NCI-H524 treated with DMSO at 0.1 percent for 48 hours (cell line): Measurements from ENCODE around the gene DLEC1.

Experiments
- DNase-seq: peaks from one replicate; lab custom pipeline; 2025; lab: John Stamatoyannopoulos, UW

Gene DLEC1

DNA sequence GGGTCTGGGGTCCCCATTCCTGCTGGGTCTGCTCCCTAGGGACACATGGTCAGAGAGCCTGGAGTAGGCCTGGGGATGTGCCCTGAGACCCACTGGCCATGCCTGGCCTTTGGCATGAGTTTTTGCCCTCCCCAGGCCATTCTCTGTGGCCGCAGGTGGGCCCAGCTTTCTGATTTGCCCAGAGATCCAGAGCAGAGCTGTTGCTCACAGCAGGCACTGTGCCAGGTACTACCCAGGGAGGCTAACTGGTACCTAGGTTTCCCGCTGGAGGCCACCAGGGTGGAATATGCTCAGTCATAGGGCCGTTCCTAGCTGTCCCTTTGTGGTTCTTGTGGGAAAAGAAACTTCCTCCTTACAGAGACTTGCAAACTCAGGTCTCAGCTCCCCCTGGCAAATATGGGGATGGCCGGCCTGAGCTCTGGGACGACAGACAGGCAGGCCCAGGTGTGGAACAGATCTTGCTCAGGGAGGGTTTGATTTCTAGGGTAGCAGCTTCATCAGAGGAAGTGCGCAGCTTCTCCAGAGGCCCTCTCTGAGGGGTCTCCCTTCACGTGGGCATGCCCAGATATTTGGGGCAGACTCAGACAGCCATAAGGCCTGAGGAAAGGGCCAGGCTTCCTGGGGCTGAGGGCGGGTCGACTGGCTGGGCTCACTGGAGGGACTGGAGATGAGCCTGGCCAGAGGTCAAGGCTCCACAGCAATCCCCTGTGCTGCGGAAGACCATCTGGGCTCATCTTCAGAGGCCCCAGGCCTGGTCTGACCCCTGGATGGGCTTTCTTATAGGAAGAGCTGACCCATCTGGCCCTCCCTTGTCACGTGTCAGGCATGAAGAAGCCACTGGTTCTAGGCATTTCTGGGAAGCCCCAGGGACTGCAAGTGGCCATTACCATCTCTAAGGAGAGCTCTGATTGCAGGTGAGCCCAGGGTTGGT lies 69.9 kb downstream of the DLEC1 start:
- no peak for DNase-seq

DNA sequence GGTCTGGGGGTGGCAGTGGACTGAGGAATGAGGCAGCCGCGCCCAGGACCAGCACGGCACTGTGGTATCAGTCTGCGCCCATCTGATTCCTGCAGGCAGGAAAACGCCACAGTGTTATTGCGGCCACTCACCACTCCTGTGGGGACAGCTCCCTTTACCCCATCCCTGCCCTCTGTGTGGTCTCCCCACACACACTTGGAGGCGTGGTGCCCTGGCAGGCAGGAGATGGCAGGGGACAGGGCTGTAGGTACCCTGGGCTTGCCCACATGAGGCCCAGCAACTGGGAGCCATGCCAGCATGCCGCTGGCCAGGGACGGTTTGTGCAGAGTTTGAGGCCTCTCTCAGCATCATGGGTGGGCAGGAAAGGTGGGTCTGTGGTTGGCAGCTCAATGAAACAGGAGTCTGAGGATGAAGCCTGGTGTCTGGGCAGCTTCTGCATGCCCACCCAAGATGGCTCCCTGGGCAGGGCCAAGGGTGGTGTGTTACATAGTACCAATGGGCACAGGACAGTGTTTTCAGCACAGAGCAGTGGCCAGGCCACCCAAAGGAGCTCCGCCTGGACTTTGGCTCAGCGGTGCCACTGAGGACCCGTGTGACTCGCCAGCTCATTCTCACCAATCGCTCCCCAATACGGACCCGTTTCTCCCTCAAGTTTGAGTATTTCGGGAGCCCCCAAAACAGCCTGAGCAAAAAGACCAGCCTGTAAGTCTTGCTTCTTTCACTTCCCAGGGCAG lies 70.7 kb downstream of the DLEC1 start:
- DNase-seq = no peak

DNA sequence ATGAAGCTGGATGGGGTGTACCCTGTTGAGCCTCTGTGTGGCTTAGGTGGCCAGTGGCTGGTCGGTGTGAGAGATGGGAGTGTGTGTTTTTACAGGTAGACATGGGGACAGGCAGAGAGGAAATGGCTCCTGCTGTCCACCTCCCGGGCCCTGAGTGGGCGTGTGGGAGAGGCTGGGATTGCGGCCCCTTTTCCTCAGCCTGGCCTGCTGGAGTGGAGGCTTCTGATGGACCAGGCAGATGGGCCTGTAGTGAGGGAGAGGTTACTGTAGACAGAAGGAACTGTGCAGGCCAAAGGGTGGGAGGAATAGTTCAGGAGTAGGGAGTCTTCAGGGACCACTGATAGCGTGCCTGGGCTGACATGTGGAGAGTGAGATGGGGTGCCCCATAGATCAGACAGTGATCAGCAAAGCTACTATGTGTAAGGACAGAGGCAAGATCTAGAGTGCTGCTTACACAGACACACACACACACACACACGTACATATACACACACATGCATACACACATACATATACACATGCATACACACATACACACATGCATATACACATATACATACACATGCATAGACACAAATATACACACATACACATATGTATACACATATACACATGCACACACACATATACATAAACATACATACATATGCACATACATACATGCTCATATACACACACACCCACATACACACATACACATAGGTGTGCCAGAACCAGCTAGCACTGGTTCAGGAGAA lies 71.5 kb downstream of the DLEC1 start:
- no peak for DNase-seq

DNA sequence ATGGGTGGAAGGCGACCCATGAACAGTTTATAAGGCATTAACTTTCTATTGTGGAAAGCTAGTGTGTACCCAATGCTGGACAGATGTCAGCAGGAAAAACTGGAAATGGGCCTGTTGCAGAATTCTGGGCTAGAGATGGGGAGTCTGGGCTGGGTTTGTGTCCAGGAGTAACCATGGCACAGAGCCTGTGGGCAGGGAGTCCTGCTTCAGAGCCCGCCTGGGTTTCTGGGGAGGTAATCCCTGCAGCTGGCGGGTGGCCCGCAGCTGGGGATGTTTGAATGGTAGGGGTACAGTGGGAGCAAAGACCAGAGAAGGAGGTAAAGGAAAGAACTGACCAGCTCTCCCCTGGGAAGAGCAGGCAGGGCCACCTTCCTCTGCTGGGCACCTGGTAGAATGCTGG lies 72.2 kb downstream of the DLEC1 start:
- no peak for DNase-seq

DNA sequence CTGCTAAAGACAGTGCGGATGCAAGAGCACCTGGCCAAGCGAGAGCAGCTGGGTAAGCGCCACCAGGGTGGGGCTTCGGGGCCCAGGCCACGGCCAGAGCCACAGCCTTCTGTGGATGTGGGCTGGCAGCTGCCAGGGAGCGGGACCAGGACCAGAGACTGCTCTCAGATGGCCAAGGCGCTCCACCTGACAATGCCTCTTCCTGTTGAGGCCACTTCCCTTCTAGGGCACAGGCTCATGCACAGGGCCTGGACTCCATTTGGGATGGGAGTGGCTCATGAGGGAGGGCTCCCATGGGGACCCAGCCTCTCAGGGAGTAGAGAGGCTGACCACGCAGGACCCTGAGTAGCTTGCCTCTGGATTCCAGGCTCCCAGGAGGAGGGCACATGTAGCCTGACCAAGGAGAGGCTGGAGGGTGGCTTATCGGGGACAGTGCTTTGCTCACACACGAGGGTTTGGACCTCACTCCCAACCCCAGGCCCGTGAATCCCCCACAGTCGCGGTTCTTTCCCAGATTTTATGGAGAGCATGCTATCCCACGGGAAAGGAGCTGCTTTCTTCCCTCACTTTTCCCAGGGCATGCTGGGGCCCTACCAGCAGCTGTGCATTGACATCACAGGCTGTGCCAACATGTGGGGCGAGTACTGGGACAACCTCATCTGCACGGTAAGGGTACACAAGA lies 72.8 kb downstream of the DLEC1 start:
- DNase-seq = no peak

DNA sequence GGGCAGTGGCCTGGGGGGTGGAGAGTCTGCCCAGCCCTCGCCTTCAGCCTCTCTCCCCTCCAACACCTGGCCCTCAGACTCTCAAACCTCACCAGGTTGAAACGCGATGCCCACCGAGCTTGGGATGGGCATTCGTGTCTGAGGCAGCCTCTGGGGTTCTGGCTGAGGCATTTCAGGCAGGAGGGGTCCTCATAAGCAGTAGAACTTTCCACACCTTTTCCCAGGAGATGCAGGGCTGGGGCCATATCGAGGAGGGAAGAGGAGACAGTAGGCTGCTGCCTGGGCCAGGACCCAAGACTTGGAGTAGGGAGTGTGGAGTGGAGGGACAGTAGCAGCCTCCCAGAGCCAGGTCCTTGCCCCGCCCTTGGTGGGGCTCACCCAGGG lies 73.4 kb downstream of the DLEC1 start:
- DNase-seq = no peak

DNA sequence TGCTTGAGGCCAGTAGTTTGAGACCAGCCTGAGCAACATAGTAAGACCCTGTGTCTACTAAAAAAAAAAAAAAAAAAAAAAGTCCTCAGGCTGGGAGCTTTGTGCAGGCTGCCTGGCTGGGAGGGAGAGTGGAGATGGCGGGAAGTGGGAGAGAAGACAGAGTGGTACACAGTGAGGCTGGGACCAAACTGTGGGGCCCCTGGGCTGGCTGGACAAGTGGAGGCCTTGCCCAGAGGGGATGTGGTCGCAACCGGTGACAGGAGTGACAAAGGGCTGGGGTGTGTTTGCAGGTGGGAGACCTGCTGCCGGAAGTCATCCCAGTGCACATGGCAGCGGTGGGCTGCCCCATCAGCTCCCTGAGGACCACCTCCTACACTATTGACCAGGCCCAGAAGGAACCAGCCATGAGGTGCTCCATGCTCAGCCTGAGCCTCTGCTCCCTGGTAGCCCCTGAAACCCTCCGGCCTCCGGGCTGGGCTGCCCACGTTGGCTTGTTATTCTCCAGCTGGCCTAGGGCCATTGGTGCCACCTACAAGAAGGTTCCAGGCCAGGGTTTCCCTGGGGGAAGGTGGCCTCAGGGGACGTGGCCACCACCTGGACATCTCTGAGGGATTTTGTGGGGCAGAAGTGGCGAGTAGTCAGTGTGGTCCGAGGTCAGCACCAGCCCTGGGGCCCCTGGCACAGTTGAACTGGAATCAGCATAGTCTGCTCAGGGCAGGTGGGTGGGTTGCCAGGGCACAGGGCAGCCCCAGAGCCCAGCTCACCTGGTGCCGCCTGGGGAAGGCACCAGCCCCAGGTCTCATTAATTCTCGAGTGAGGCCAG lies 75.3 kb downstream of the DLEC1 start:
- DNase-seq = no peak

DNA sequence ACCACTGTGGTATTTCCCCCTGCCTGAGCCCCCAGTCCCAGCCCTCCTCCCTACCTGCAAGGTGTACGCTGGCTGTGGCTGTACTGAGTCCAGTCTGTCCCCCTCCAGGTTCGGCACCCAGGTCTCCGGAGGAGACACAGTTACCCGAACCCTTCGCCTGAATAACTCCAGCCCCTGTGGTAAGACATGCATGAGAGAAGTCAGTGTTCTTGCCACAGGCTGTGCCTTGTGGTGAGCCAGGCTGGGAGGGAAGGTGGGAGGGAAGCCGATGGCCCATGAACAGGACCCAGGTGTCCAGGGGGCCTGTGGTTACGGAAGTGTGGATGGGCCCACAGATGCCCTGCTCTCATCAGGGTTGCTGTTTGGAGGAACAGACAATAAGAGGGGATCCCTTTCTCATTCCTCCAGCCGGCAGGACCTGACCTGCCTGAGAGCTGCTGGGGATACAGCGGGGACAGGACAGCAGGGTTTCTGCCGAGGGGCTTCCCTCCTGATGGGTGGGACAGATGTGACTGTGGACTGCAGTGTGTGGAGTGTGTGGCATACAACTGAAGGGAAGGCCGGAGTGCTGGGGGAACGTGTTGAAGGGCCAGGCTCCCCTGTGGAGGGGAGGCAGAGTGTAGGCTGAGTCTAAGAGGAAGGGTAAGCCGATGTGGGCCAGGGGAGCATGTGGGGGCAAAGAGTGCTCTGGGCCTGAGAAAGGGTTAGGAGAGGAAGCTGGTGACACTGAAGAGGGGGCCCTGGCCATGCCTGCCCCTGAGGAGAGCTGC lies 76.1 kb downstream of the DLEC1 start:
- DNase-seq = no peak

DNA sequence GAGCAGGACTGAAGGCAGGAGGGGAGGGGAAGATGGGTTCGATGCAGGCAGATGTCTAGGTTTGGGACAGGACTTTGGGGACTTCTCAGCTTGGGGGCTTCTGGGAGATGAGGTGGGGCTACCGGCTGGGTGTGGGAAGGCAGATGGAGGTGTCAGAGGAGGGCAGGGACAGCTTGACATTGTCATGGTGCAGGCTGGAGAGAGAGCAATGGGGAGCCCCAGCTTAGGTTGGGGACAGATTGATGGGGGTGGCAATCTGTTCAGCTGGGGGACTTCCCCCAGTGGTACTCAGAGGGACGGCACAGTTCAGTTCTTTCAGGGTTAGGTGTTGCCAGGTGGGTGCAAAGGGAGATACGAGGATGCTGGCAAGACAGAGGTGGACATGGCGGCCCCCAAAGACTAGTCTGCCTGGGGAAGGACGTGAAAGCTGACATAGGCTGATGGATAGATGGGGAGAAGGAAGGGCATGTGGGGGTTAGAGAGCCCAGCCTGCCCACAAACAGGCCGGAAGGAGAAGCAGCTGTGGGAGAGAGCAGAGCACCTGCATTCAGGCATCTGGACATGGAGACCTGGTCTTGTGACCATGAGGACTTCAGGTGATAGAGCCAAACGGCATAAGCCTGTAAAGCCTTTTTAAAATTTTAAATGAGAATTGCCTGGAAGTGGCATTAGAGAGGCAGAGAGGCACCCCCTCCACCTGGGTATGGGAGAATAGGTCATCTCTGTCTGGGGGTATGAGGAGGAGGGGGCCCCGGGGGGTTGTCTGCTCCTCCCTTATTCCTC lies 76.8 kb downstream of the DLEC1 start:
- no peak for DNase-seq

DNA sequence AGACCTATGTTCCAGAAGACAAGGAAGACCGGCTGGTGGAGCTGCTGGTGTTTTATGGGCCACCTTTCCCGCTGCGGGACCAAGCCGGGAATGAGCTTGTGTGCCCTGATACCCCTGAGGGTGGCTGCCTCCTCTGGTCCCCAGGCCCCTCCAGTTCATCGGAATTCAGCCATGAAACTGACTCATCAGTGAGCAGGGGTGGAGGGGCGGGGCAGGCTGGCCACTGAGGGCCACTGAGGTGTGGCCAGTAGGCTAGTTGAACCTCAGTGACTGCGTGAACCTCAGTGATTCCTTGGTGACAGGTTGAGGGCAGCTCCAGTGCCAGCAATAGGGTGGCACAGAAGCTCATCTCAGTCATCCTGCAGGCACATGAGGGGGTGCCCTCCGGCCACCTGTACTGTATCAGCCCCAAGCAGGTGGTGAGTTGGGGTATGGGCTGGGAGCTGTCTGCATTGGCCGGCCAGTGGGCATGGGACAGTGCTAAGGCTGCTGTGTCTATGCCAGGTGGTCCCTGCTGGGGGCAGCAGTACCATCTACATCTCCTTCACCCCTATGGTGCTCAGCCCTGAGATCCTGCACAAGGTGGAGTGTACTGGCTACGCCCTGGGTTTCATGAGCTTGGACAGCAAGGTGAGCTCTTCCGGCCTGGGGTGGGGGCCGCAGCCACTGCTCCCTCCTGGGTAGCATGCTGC lies 77.6 kb downstream of the DLEC1 start:
- DNase-seq = no peak

DNA sequence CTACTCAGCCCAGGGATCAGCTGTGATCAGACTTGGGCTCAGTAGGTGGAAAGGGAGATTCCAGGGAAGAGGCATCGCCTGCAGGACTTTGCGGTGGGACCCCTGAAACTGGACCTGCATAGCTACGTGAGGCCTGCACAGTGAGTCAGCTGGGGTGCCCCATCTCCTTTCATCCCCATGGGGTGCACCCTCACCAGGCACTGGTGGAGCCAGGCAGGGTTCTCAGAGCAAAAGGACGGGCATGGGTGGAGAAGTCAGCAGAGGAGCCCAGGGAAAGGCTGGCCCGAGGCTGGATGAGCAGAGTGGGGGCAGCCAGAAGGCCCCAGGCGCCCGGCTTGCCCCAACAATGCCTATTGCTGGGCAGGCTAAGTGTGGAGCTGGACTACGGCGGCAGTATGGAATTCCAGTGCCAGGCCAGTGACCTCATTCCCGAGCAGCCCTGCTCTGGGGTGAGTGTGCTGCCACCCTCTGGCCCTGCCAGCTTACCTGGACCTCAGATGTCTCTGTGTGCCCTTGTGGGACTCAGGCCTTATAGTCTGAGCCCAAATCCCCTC lies 78.2 kb downstream of the DLEC1 start:
- DNase-seq = no peak

DNA sequence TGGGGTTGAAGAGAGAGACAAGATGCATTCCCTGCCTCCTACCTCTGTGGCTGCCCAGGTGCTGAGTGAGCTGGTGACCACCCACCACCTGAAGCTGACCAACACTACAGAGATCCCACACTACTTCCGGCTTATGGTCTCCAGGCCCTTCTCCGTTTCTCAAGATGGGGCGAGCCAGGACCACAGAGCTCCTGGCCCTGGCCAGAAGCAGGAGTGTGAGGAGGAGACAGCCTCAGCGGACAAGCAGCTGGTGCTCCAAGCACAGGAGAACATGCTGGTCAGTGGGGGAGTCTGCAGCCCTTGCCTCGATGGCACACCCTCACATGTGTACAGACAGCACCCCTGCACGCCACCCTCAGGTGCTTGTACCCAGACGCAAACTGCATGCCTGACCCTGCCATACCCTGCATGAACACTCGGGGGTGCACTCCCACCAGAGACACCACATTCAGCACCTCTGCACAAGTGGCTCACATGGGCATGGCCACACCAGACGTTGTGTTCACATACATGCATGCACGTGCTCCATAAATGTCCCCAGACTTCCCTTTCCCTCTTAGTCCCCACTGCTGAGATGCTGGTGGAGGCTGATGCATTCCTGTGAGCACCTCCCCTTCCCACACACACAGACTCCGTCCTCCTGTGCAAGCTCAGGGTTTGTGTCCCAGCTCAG lies 78.9 kb downstream of the DLEC1 start:
- no peak for DNase-seq

DNA sequence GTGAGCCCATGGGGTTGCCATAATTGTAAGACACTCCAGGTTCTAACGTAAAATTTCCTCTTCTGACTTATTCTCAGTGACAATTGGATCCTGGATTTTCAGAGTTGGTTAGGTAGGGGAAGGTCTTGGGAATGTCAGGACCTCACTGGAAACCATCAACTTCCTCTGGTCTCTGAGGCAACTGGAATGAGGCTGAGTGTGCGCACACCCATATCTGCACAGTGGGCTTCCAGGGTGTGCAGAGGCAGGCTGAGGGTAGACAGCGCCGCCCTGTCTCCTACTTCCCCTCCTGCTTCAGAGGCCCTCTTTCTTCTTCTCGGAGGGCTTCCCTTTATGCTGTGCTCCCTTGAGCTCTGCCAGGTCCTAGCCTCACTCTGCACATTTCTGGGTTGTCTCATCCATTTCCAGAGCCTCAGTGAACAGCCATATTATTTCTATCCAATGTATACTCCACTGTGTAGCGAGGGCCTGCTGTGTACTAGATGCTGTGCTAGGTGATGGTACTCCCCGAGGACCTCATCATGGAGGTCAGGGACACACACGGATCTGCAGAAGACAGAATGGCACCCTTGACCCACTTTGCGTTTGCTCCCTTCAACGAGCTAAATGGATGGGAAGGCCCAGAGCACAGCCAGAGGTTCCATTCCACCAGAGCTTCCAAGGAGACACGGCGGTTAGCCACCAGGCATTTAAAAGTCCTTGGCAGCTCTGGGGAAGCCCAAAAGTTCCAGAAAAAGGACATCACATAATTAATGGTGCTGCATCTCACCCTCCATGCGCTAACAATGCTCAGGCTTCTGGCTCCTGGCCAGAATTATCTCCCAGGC lies 79.6 kb downstream of the DLEC1 start:
- DNase-seq = no peak

DNA sequence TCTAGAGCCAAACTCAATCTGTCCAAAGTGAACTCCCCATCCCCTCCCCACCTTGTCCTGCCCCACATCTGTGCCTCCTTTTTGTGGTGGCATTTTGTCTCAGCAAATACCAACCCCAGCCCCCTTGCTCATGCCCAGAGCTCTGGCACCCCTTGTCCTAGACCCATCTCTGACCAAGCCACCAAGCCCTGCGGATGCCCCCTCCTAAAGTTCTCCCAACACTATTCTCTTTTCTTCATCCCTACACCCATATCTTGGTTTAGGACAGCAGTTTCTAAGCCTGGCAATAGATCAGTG lies 80.2 kb downstream of the DLEC1 start:
- no peak for DNase-seq

DNA sequence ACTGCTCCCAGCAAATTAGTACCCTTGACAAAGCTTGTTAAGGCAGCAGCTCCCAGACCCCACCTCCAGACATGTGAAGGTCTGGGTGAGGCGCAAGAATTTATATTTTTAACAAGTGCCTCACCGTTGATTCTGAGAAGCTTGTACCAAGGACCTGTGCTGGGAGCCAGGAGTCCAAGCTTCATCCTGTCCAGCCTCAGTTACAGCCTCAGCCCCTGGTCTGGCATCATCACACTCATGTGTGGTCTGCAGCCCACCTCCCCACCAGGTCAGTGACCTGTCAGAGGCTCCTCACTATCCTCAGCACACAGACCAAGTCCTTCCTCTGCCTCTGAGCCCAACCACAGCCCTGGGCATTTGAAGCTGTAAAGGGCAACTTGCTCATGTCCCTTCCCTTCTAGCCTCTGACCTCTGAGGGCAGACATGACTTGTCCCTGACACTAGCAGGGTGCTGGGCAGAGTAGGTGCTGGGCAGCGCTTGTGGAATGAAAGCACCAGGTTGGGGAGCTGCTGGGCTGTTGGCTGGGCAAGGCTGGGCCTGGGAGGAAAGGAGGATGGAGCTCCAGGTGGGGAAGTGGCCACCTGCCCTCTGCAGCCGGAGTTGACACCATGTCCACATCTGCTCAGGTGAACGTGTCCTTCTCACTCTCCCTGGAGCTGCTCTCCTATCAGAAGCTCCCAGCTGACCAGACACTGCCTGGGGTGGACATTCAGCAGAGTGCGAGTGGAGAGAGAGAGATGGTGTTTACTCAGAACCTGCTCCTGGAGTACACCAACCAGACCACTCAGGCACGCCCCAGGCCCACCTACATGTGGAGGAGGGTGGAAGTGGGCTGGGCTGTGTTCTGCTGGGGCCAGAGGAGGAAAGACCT lies 81.0 kb downstream of the DLEC1 start:
- no peak for DNase-seq

DNA sequence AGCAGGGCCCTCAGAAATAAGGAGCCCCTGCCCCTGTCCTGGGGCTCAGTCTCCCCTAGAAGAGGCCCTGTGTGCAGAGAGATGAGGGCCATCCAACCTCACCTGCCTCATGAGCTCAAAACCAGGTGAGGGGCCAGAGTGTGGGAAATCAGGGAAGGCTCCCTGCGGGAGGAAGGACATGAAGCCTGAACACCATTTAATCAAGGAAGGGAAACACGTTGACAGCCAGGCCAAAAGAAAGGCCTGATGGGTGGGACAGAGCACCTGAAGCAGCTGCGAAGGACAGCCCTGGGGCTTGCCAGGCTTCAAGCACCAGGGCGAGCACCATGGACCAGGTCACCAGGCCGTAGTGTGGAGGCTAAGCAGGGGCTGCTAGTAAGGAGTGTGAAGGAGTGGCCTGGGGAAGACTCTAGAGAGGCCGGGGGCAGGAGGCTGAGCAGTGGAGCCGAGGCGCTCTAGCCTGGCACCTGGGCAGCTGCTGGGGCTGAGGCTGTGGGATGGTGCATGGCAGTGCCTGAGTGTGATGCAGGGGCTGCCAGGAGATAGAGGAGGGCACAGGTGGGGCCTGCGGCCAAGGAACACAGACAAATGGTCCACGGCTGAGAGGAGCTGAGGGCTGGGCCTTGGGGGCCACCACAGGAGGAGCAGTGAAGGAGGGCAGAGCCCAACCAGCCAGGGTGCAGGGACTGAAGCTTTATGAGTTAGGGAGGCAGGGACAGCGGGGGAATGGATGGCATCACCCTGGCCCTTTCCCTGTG lies 81.9 kb downstream of the DLEC1 start:
- no peak for DNase-seq
